PC-9 (cell line): ENCODE measurements around the gene KAT8. TPM values are rescaled to one million over a fixed set of nuclear protein-coding genes. Genes with fewer than 3 reads are reported as not detected.
"Not testable (repeated sequence)": the region's sequence is repeated elsewhere in the genome, so short reads cannot be mapped to it uniquely, and the experiment has no call there.

ENCODE experiments used
- BruUV-seq: library from RNA; stranded (reverse); fragments of 400-500 nt; replicated peaks from 2 replicates; lab custom pipeline; 2021; lab: Mats Ljungman, UMichigan
- CTCF ChIA-PET: fragments of 300-600 bp; sonication (Branson Sonifier 250); formaldehyde crosslinking; loops from one replicate; lab custom pipeline; 2022; ENCODE audit warnings: antibody characterized with exemption; lab: Charles Lee
- POLR2A ChIA-PET: fragments of 300-600 bp; sonication (Branson Sonifier 250); formaldehyde crosslinking; loops from one replicate; lab custom pipeline; 2022; ENCODE audit warnings: antibody characterized with exemption; ENCODE audit not compliant: unreplicated experiment; lab: Charles Lee
- DNase-seq, 2 experiments: peaks; one replicate each; pipeline versions ENCODE4 v3.0.0 to v3.0.0-alpha.2; 2015 to 2022; ENCODE audit warnings: mixed read lengths in 1 of 2
- H2AFZ ChIP-seq: fragments of 200-600 bp; sonication (generic); 2 replicates; pipeline ENCODE4 v1.8.1; 2017; ENCODE audit warnings: antibody characterized with exemption
- H3F3A ChIP-seq: fragments of 200-600 bp; sonication (generic); 2 replicates; pipeline ENCODE4 v1.8.1; 2017; ENCODE audit warnings: antibody characterized with exemption, mild to moderate bottlenecking, low read depth; ENCODE audit not compliant: insufficient read depth
- H3K27ac ChIP-seq: fragments of 200-600 bp; sonication (generic); 2 replicates; pipeline ENCODE4 v1.6.1; 2016; ENCODE audit warnings: mixed run types
- H3K27me3 ChIP-seq: fragments of 200-600 bp; sonication (generic); 2 replicates; pipeline ENCODE4 v1.6.1; 2016; ENCODE audit warnings: low read depth, mixed run types; ENCODE audit not compliant: insufficient read depth
- H3K36me3 ChIP-seq: fragments of 200-600 bp; sonication (generic); 2 replicates; pipeline ENCODE4 v1.6.1; 2016; ENCODE audit warnings: low read depth, mixed run types
- H3K4me1 ChIP-seq: fragments of 200-600 bp; sonication (generic); replicated peaks from 2 replicates; pipeline ENCODE4 v1.6.1; 2016; ENCODE audit warnings: mixed run types; ENCODE audit not compliant: insufficient read depth
- H3K4me2 ChIP-seq: fragments of 200-600 bp; sonication (generic); 2 replicates; pipeline ENCODE4 v1.6.1; 2017; ENCODE audit warnings: mixed run types
- H3K4me3 ChIP-seq: fragments of 200-600 bp; sonication (generic); 2 replicates; pipeline ENCODE4 v1.6.1; 2016; ENCODE audit warnings: mixed run types
- H3K79me2 ChIP-seq: fragments of 200-600 bp; sonication (generic); 2 replicates; pipeline ENCODE4 v1.6.1; 2017; ENCODE audit warnings: low read depth, mixed run types
- H3K9me2 ChIP-seq: fragments of 200-600 bp; sonication (generic); 2 replicates; pipeline ENCODE4 v1.8.1; 2017; ENCODE audit warnings: mild to moderate bottlenecking; ENCODE audit not compliant: insufficient read depth
- H3K9me3 ChIP-seq: fragments of 200-600 bp; sonication (generic); 2 replicates; pipeline ENCODE4 v1.8.1; 2016; ENCODE audit warnings: low read depth; ENCODE audit not compliant: insufficient read depth
- H4K20me1 ChIP-seq: fragments of 200-600 bp; sonication (generic); 2 replicates; pipeline ENCODE4 v1.8.1; 2017; ENCODE audit not compliant: insufficient read depth
- EZH2 ChIP-seq: fragments of 200-600 bp; sonication (generic); IDR thresholded peaks from 2 replicates; pipeline ENCODE4 v1.8.0; 2017; ENCODE audit warnings: antibody characterized with exemption, low read depth
- intact Hi-C: fragments of 100-400 bp; cut with micrococcal nuclease; formaldehyde crosslinking; loops from one replicate; pipeline ENCODE4 v1.10.0; 2022; ENCODE audit not compliant: unreplicated experiment
- total RNA-seq: library from RNA; stranded (reverse); gene quantifications from 2 replicates; pipeline ENCODE4 v1.2.3, GENCODE V29; 2021
- TF ChIP-seq, protein P1 (sequence below): fragments of 200-600 bp; sonication (generic); conservative IDR thresholded peaks from 2 replicates; pipeline ENCODE4 v1.6.1; 2017; ENCODE audit warnings: mixed run types, antibody characterized with exemption, mild to moderate bottlenecking, moderate library complexity

Gene KAT8
- total RNA-seq, 1 experiment from 2014 or later, result 81.4 TPM

DNA sequence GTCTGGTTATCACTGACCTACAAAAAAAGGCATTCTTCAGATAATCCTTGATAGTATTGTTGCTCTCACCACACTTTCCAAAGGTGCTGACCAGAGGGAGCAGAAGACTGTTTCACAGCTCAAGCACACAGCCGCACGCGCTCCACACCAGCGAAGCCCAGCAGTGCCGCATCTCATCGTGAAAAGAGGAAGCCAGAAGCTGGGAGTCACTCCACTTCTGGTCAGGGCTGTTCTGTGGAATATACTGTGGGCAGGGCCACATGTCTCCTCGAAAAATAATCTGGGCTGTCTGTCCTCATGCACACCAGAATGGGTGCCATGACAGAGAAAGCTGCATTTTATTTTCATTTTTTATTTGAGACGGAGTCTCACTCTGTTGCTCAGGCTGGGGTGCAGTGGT, 39.7 kb downstream of the KAT8 start:
- Histone ChIP-seq H3K4me1 (peaks cover 10% of the 10 kb centered on the region; the same call in 1 of the 2 replicates), H3K4me3 (no peak overlapping the region), H3K36me3 (no peaks in the 10 kb centered on the region), H3K9me2 (no peaks in the 10 kb centered on the region), H4K20me1 (no peaks in the 10 kb centered on the region), H3K4me2 (no peak overlapping the region), H3K9me3 (no peaks in the 10 kb centered on the region), H2AFZ (no peak overlapping the region), H3K27me3 (no peaks in the 10 kb centered on the region), H3K79me2 (no peaks in the 10 kb centered on the region), H3K27ac (no peak overlapping the region), H3F3A (peaks cover 8% of the 10 kb centered on the region; the same call in 1 of the 2 replicates)
- intact Hi-C loops, result no loop called here
- no peak for TF ChIP-seq EZH2
- TF ChIP-seq, protein P1, sequence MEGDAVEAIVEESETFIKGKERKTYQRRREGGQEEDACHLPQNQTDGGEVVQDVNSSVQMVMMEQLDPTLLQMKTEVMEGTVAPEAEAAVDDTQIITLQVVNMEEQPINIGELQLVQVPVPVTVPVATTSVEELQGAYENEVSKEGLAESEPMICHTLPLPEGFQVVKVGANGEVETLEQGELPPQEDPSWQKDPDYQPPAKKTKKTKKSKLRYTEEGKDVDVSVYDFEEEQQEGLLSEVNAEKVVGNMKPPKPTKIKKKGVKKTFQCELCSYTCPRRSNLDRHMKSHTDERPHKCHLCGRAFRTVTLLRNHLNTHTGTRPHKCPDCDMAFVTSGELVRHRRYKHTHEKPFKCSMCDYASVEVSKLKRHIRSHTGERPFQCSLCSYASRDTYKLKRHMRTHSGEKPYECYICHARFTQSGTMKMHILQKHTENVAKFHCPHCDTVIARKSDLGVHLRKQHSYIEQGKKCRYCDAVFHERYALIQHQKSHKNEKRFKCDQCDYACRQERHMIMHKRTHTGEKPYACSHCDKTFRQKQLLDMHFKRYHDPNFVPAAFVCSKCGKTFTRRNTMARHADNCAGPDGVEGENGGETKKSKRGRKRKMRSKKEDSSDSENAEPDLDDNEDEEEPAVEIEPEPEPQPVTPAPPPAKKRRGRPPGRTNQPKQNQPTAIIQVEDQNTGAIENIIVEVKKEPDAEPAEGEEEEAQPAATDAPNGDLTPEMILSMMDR, result no peak
- POLR2A ChIA-PET, result interaction anchor here (0.7 kb wide), 1 partner anchor 229 kb away, joined by 3 read pairs; no protein-coding TSS in a partner anchor
- CTCF ChIA-PET, result interaction anchor here (0.7 kb wide), 1 partner anchor 159 kb away, joined by 9 read pairs; no protein-coding TSS in a partner anchor
- BruUV-seq, result no TSS peak
- DNase-seq, result no peak

DNA sequence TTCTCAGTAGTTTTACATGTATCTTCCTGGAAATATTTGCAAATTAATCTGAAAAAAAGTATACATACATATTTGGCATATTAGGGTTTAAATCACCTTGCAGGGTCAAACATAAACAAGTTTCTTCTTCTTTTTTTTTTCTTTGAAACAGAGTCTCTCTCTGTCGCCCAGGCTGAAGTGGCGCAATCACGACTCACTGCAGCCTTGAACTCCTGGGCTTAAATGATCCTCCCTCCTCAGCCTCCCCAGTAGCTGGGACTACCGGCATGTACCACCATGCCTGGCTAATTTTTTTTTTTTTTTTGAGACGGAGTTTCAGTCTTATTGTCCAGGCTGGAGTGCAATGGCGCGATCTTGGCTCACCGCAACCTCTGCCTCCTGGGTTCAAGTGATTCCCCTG, 49.9 kb downstream of the KAT8 start:
- Histone ChIP-seq H3K9me2 (no peaks in the 10 kb centered on the region), H3K36me3 (no peaks in the 10 kb centered on the region), H3K4me1 (peaks cover 25% of the 10 kb centered on the region), H3K9me3 (no peaks in the 10 kb centered on the region), H3K4me2 (no peak overlapping the region), H3K79me2 (no peaks in the 10 kb centered on the region), H3K27me3 (no peaks in the 10 kb centered on the region), H3F3A (peaks cover 21% of the 10 kb centered on the region; the same call in 1 of the 2 replicates), H2AFZ (no peak overlapping the region), H3K4me3 (no peak overlapping the region), H4K20me1 (no peaks in the 10 kb centered on the region), H3K27ac (no peak overlapping the region)
- no TSS peak for BruUV-seq
- intact Hi-C loops, result no loop called here
- DNase-seq, result no peak
- CTCF ChIA-PET, result no interaction called here
- POLR2A ChIA-PET, result no interaction called here
- TF ChIP-seq EZH2, result no peak
- TF ChIP-seq, protein P1, result no peak

DNA sequence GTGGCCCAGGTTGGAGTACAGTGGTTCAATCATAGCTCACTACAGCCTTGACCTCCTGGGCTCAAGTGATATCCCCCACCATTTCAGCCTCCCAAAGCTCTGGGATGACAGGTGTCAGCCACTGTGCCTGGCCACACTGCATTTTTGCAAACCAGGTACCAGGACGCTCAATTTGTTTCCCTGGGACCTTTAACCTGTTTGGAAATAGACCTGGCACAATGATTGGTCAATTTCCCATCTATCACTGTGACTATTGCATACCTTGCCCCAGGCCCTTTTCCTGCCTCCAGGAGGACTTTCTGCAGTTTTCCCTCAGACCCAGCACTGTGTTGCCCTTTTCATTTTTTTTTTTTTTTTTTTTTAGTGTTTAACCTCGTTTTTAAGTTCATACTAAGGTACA, 51.4 kb downstream of the KAT8 start:
- Histone ChIP-seq H3K27ac (no peak overlapping the region), H3K9me2 (no peaks in the 10 kb centered on the region), H3K4me3 (no peak overlapping the region), H3K9me3 (no peaks in the 10 kb centered on the region), H3K79me2 (no peaks in the 10 kb centered on the region), H3K4me2 (peak overlapping the region; percentile 11; the same call in 1 of the 2 replicates), H3K36me3 (no peaks in the 10 kb centered on the region), H3F3A (peaks cover 21% of the 10 kb centered on the region; the same call in 1 of the 2 replicates), H3K4me1 (peaks cover 25% of the 10 kb centered on the region), H2AFZ (no peak overlapping the region), H3K27me3 (no peaks in the 10 kb centered on the region), H4K20me1 (no peaks in the 10 kb centered on the region)
- TF ChIP-seq EZH2, result no peak
- TF ChIP-seq, protein P1, result no peak
- intact Hi-C loops, result no loop called here
- ChIA-PET CTCF (no interaction called here), POLR2A (no interaction called here)
- DNase-seq, result peak; percentile 61 to 87
- no TSS peak for BruUV-seq

DNA sequence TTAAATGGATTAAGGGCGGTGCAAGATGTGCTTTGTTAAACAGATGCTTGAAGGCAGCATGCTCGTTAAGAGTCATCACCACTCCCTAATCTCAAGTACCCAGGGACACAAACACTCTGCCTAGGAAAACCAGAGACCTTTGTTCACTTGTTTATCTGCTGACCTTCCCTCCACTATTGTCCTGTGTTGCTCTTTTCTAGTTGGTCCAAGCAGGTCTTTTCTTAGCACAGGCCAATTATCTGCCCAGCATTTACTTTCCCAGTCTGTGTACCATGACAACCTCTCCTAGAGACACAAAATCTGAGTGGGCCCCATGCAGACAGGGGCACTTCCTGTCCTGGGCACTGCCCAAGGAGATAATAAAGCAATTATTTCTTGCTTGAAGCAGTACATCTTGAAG, 52.6 kb downstream of the KAT8 start:
- POLR2A ChIA-PET, H3K36me3 ChIP-seq, DNase-seq, H3K27me3 ChIP-seq, BruUV-seq, H3K9me2 ChIP-seq, H2AFZ ChIP-seq, H3K27ac ChIP-seq, H3K4me2 ChIP-seq, CTCF ChIA-PET, H3K4me3 ChIP-seq, H3K9me3 ChIP-seq, H3K79me2 ChIP-seq, intact Hi-C loops, H4K20me1 ChIP-seq: not testable (repeated sequence)
- H3F3A ChIP-seq, result peaks cover 21% of the 10 kb centered on the region; the same call in 1 of the 2 replicates
- H3K4me1 ChIP-seq, result peaks cover 25% of the 10 kb centered on the region
